SH-SY5Y (cell line): ENCODE results near the gene SLC22A12.

Source experiments
- GATA2 ChIP-seq: IDR thresholded peaks from 2 replicates; pipeline ENCODE4 v1.6.1; 2011; ENCODE audit warnings: mild to moderate bottlenecking, low read depth, low read length
- GATA3 ChIP-seq: IDR thresholded peaks from 2 replicates; pipeline ENCODE4 v1.6.1; 2011; ENCODE audit warnings: low read depth, mild to moderate bottlenecking, low read length, moderate library complexity

- no peak for TF ChIP-seq GATA2
- no peak for TF ChIP-seq GATA3
Measured at GRCh38 chr11:64605656-64606585, 14.9 kb downstream of the SLC22A12 start.
